GM12872 (cell line): ENCODE measurements around the gene CLCNKB.
A peak's percentile ranks its signal among the peaks of the same experiment; 100 is the strongest.

ENCODE experiments used
- CTCF ChIP-seq: IDR thresholded peaks from 3 replicates; pipeline ENCODE4 v1.5.1; 2011; ENCODE audit warnings: low read depth, mild to moderate bottlenecking, low read length, moderate library complexity; ENCODE audit not compliant: insufficient read depth

CLCNKB gene

DNA sequence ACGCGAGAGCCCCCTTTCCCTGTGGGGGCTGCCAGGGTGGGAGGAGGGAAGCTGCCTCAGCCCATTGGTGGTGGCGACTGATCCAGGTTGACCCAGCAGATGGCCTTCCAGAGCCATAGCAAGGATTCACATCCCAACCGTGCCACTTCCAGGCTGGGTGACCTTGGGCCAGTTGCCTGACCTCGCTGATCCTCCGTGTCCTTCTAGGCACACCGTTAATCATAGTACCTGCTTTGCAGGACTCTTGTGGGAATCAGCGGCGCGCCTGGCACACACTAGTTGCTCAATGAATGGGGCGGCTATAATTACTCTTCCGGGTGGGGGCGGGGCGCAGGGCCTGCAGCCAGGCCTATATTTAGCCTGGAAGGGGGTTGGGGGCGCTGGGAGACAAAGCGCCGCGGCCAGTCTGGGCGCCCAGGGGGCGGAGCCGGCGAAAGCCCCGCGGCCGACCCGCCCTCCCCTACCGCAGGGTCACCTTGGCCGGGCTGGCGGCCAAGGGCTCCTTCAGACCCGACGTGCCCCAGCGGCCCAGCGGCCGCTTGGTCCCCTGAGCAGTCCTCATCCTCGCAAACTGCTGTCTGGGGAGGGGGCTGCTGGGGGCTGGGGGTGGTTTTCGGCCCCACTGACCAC lies 30.9 kb upstream of the CLCNKB start:
- 0 out of 3 replicates have a peak, but pooled peaks have one; percentile 10 for TF ChIP-seq CTCF

GRCh38 chr1:16013220-16013907 lies 30.2 kb upstream of the CLCNKB start:
- no peak for TF ChIP-seq CTCF

DNA sequence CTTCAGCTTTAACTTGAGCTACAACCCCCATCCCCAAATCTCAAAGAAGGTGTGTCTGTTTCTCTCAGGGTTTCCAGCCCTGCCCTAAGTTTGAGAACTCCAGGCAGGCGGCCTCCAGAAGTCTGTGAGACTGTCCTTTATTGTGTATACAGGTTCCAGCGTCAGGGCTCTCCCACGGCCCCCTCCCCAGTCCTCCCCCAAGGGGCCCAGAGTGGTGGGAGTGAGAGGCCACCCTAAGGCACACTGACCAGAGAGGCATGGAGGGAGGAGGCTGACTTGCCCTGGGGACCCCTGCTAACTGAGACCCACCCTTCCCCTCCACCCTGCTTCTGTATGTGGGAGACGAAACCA lies 29.7 kb upstream of the CLCNKB start:
- no peak for TF ChIP-seq CTCF

GRCh38 chr1:16014509-16015482 lies 28.8 kb upstream of the CLCNKB start:
- TF ChIP-seq CTCF = no peak

DNA sequence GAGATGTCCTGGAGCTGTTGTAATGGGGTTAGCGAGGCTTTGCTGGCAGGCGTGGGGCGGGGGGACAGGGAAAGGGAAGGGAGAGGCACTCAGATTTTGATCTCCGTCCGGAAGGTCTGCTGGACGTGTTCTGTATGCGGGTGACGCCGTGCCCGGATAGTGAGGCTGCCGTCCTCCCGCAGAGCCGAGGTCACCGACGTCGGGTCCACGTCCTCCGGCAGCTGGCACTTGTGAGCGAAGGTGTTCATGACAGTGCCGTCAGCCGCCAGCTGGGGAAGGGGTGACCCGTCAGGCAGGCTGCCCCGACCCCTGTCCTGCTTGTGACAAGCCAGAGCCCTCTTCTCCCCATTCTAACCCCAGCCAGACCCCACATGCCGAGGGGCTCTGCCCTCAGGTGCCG lies 28.1 kb upstream of the CLCNKB start:
- no peak for TF ChIP-seq CTCF

- no peak for TF ChIP-seq CTCF
Observed at GRCh38 chr1:16015960-16016901, 27.4 kb upstream of the CLCNKB start.
